Endothelial cell of umbilical vein (primary cell): ENCODE data around the gene CXCL11.

Experiments
- CTCF ChIP-seq, 2 donors: IDR thresholded peaks; 1 replicate in 1 of 2; 2 replicates in 1 of 2; pipeline ENCODE4 v1.5.1; 2011; ENCODE audit warnings: low read length in 2 of 2, mild to moderate bottlenecking in 2 of 2, moderate library complexity in 2 of 2, control low read depth in 1 of 2, inconsistent platforms in 1 of 2, low read depth in 1 of 2; ENCODE audit not compliant: insufficient read depth in 1 of 2; ENCODE audit errors: extremely low read depth in 1 of 2
- EZH2 ChIP-seq: IDR thresholded peaks from 2 replicates; pipeline ENCODE4 v1.6.1; 2012; ENCODE audit warnings: borderline replicate concordance, low read depth, mild to moderate bottlenecking, moderate library complexity, low read length, inconsistent platforms; ENCODE audit not compliant: severe bottlenecking
- FOS ChIP-seq: IDR thresholded peaks from 2 replicates; pipeline ENCODE4 v1.6.1; 2011; ENCODE audit warnings: mild to moderate bottlenecking, low read length, moderate library complexity, borderline replicate concordance; ENCODE audit not compliant: insufficient read depth
- GATA2 ChIP-seq: IDR thresholded peaks from 2 replicates; pipeline ENCODE4 v1.7.0; 2011; ENCODE audit warnings: low read depth, mild to moderate bottlenecking, moderate library complexity, mixed read lengths, low read length; ENCODE audit not compliant: insufficient read length, insufficient read depth
- JUN ChIP-seq: IDR thresholded peaks from 2 replicates; pipeline ENCODE4 v1.6.1; 2011; ENCODE audit warnings: borderline replicate concordance, low read depth; ENCODE audit not compliant: insufficient read length, insufficient read depth
- MAX ChIP-seq: IDR thresholded peaks from 2 replicates; pipeline ENCODE4 v1.6.1; 2011; ENCODE audit not compliant: insufficient read depth, insufficient read length
- MYC ChIP-seq: IDR thresholded peaks from one replicate; pipeline ENCODE4 v1.6.1; 2011; ENCODE audit warnings: mild to moderate bottlenecking, low read depth, low read length
- POLR2A ChIP-seq: IDR thresholded peaks from 2 replicates; pipeline ENCODE4 v1.6.1; 2012; ENCODE audit warnings: low read depth, mild to moderate bottlenecking, control low read depth, low read length
- POLR2AphosphoS5 ChIP-seq: IDR thresholded peaks from 2 replicates; pipeline ENCODE4 v1.6.1; 2012; ENCODE audit warnings: low read depth, mild to moderate bottlenecking, control low read depth, low read length, moderate library complexity; ENCODE audit not compliant: insufficient read depth

DNA sequence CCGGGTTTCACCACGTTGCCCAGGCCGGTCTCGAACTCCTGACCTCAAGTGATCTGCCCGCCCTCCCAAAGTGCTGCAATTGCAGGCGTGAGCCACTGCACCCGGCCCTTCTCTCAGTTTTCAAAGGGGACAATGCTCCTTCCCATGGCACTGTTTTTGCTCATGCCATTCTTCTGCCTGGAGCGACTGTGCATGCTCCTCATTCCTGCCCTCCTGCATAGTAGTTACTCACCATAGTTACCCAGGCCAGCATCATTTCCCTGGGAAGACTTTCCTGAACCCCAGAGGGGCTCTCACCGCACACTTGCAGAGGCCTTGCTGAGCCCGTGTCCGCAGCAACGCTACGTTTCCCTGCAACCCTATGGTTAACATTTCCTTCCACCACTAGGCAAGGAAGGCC, 25.3 kb downstream of the CXCL11 start:
- no peak for TF ChIP-seq CTCF (IDR thresholded peaks at IDR 0.05; ENCODE audit: extremely low read depth in 1 of 2, insufficient read depth in 1 of 2, low read depth in 1 of 2, low read length in 2 of 2)
- no peak for TF ChIP-seq EZH2
- TF ChIP-seq POLR2A = no peak
- no peak for TF ChIP-seq MAX
- no peak for TF ChIP-seq FOS
- no peak for TF ChIP-seq JUN
- TF ChIP-seq MYC = no peak
- no peak for TF ChIP-seq POLR2AphosphoS5
- no peak for TF ChIP-seq GATA2
